ENCODE measurements around the gene CDH13.

- no peak for TF ChIP-seq CTCF (IDR thresholded peaks at IDR 0.05 in 4 of 5, conservative IDR thresholded peaks at IDR 0.05 in 1 of 5)
- no peak for TF ChIP-seq POLR2A (IDR thresholded peaks at IDR 0.05)
Observed at GRCh38 chr16:82808036-82808435, 181.3 kb downstream of the CDH13 start.
